ENCODE measurements around the gene RSBN1.

DNA sequence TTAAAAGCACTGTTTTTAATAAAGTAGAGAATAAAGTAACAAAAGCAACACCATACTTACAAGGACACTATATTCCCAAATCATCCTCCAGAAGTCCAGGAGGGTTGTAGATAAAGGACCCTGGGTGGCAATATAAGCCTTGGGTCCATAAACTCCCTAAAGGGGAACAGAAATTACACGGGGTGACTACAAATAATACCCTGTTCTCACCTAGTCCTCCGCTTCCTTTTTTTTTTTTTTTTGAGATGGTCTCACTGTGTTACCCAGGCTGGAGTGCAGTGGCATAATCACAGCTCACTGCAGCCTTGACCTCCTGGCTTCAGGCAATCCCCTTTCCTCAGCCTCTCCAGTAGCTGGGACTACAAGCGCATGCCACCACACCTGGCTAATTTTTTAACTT lies 46.1 kb upstream of the RSBN1 start:
- TF ChIP-seq CTCF (conservative IDR thresholded peaks at IDR 0.05; ENCODE audit: low read depth, low read length): no peak
- no peak for TF ChIP-seq EZH2phosphoT487 (IDR thresholded peaks at IDR 0.05; ENCODE audit: borderline replicate concordance, low read length)
- TF ChIP-seq EZH2 (IDR thresholded peaks at IDR 0.05; ENCODE audit: low read length, unreplicated experiment): no peak

Data from PC-3 (cell line).